SK-N-SH (cell line): Measurements from ENCODE around the gene SLX4IP. TPM values are rescaled to one million over a fixed set of nuclear protein-coding genes. Genes with fewer than 3 reads are reported as not detected.

Source experiments
- CTCF ChIA-PET: fragments of 300-600, 350-600 bp; formaldehyde crosslinking; extraction: SDS; loops from one replicate; lab custom pipeline; 2021; lab: Yijun Ruan, JAX
- POLR2A ChIA-PET: fragments of 350-600 bp; sonication (Branson Sonifier 250); formaldehyde crosslinking; extraction: SDS; loops from one replicate; lab custom pipeline; 2020; ENCODE audit warnings: antibody characterized with exemption, inconsistent platforms; lab: Yijun Ruan, JAX
- DNase-seq: peaks from one replicate; pipeline ENCODE4 v3.0.0; 2012
- H2AFZ ChIP-seq: fragments of 200-600 bp; sonication (generic); 2 replicates; pipeline ENCODE4 v1.8.1; 2016; ENCODE audit warnings: antibody characterized with exemption, mild to moderate bottlenecking, low read depth
- H3F3A ChIP-seq: fragments of 200-600 bp; sonication (generic); replicated peaks from 2 replicates; pipeline ENCODE3; 2016; ENCODE audit warnings: antibody characterized with exemption, mild to moderate bottlenecking; ENCODE audit not compliant: insufficient read depth
- H3K27ac ChIP-seq, 2 experiments: fragments of 200-500 bp in 1 of 2; fragments of 200-600 bp in 1 of 2; sonication (Bioruptor generic) in 1 of 2; sonication (generic), shearing (Covaris generic) in 1 of 2; 2 replicates each; pipeline versions ENCODE4 v1.5.1 to v1.6.1; 2014 to 2016; ENCODE audit warnings: low read depth in 2 of 2, inconsistent platforms in 1 of 2, low read length in 1 of 2, mild to moderate bottlenecking in 1 of 2, mixed read lengths in 1 of 2
- H3K27me3 ChIP-seq: fragments of 200-600 bp; sonication (generic), shearing (Covaris generic); 2 replicates; pipeline ENCODE4 v1.6.1; 2016; ENCODE audit warnings: mixed run types; ENCODE audit not compliant: insufficient read depth
- H3K36me3 ChIP-seq, 2 experiments: fragments of 200-500 bp in 1 of 2; fragments of 200-600 bp in 1 of 2; sonication (Bioruptor generic) in 1 of 2; sonication (generic) in 1 of 2; replicated peaks in 1 of 2; 2 replicates each; pipeline versions ENCODE3 to v1.5.1; 2014 to 2016; ENCODE audit warnings: low read length in 1 of 2, mild to moderate bottlenecking in 1 of 2; ENCODE audit not compliant: insufficient read depth in 2 of 2, control insufficient read depth in 1 of 2
- H3K4me1 ChIP-seq, 2 experiments: fragments of 200-500 bp in 1 of 2; fragments of 200-600 bp in 1 of 2; sonication (Bioruptor generic) in 1 of 2; sonication (generic), shearing (Covaris generic) in 1 of 2; 2 replicates each; pipeline versions ENCODE4 v1.5.1 to v1.6.1; 2014 to 2016; ENCODE audit warnings: low read depth in 1 of 2, low read length in 1 of 2, mixed run types in 1 of 2; ENCODE audit not compliant: insufficient read depth in 2 of 2, control insufficient read depth in 1 of 2
- H3K4me2 ChIP-seq: fragments of 200-600 bp; sonication (generic), shearing (Covaris generic); 2 replicates; pipeline ENCODE4 v1.6.1; 2017; ENCODE audit warnings: mixed run types
- H3K4me3 ChIP-seq, 2 experiments: fragments of 200-500 bp in 1 of 2; fragments of 200-600 bp in 1 of 2; sonication (Bioruptor generic) in 1 of 2; sonication (generic), shearing (Covaris generic) in 1 of 2; 2 replicates each; pipeline versions ENCODE4 v1.5.1 to v1.8.1; 2014 to 2016; ENCODE audit warnings: low read depth in 2 of 2, inconsistent platforms in 1 of 2, low read length in 1 of 2, mild to moderate bottlenecking in 1 of 2, mixed read lengths in 1 of 2, moderate library complexity in 1 of 2
- H3K79me2 ChIP-seq: fragments of 200-600 bp; sonication (generic); 2 replicates; pipeline ENCODE4 v1.8.1; 2017; ENCODE audit warnings: mild to moderate bottlenecking; ENCODE audit not compliant: insufficient read depth
- H3K9ac ChIP-seq: fragments of 200-600 bp; sonication (generic); 2 replicates; pipeline ENCODE4 v1.6.1; 2017; ENCODE audit warnings: mixed run types
- H3K9me2 ChIP-seq: fragments of 200-600 bp; sonication (generic); 2 replicates; pipeline ENCODE4 v1.6.1; 2017; ENCODE audit warnings: mixed run types
- H3K9me3 ChIP-seq: fragments of 200-600 bp; sonication (generic); 2 replicates; pipeline ENCODE4 v1.6.1; 2017; ENCODE audit warnings: mixed run types, mild to moderate bottlenecking, moderate library complexity
- H4K20me1 ChIP-seq: fragments of 200-600 bp; sonication (generic); 2 replicates; pipeline ENCODE4 v1.6.1; 2017; ENCODE audit warnings: mild to moderate bottlenecking, mixed run types; ENCODE audit not compliant: insufficient read depth
- FOSL2 ChIP-seq: IDR thresholded peaks from 2 replicates; pipeline ENCODE4 v1.4.0; 2012; ENCODE audit warnings: low read depth, mild to moderate bottlenecking, moderate library complexity, borderline replicate concordance
- FOXJ3 ChIP-seq: sonication (generic); formaldehyde crosslinking; IDR thresholded peaks from 2 replicates; pipeline ENCODE4 v1.5.1; 2020; ENCODE audit warnings: mild to moderate bottlenecking, missing genetic modification reagents
- GABPA ChIP-seq: IDR thresholded peaks from 2 replicates; pipeline ENCODE4 v1.4.0; 2012; ENCODE audit warnings: low read depth, mild to moderate bottlenecking
- JUND ChIP-seq: IDR thresholded peaks from 2 replicates; pipeline ENCODE4 v1.4.0; 2012
- MXI1 ChIP-seq: IDR thresholded peaks from 2 replicates; pipeline ENCODE4 v1.6.1; 2012; ENCODE audit warnings: mild to moderate bottlenecking, low read depth, low read length, improper control_type of control experiment
- POLR2AphosphoS5 ChIP-seq: IDR thresholded peaks from 2 replicates; pipeline ENCODE4 v1.6.1; 2012; ENCODE audit warnings: low read depth, low read length
- RAD21 ChIP-seq: IDR thresholded peaks from 2 replicates; pipeline ENCODE4 v1.6.1; 2012; ENCODE audit warnings: mild to moderate bottlenecking, low read length
- TCF12 ChIP-seq: IDR thresholded peaks from 2 replicates; pipeline ENCODE4 v1.4.0; 2012
- TEAD4 ChIP-seq: IDR thresholded peaks from 2 replicates; pipeline ENCODE4 v1.4.0; 2012; ENCODE audit warnings: mild to moderate bottlenecking, borderline replicate concordance; ENCODE audit not compliant: insufficient read depth
- YY1 ChIP-seq: IDR thresholded peaks from 2 replicates; pipeline ENCODE4 v1.4.0; 2012; ENCODE audit warnings: low read depth, mild to moderate bottlenecking
- WGBS: methylation state at CpG from one replicate; pipeline ENCODE4 v1.1.6; 2017; ENCODE audit warnings: low lambda C conversion rate; 5-methylcytosine and 5-hydroxymethylcytosine counted together
- polyA plus RNA-seq, 3 experiments: library from polyadenylated mRNA; depleted of rRNA; stranded (reverse); fragments of >200 nt; gene quantifications; 2 replicates each; pipeline ENCODE4 v1.2.3, GENCODE V29; 2012
- TF ChIP-seq, protein P1 (sequence below): IDR thresholded peaks from 2 replicates; pipeline ENCODE4; 2012
- TF ChIP-seq, protein P2 (sequence below): IDR thresholded peaks from 2 replicates; pipeline ENCODE4 v1.4.0; 2012; ENCODE audit warnings: low read depth, borderline replicate concordance

Gene SLX4IP
- polyA plus RNA-seq, 1 of the 3 experiments (the other 2 are of a cell fraction): 1.3 TPM

DNA sequence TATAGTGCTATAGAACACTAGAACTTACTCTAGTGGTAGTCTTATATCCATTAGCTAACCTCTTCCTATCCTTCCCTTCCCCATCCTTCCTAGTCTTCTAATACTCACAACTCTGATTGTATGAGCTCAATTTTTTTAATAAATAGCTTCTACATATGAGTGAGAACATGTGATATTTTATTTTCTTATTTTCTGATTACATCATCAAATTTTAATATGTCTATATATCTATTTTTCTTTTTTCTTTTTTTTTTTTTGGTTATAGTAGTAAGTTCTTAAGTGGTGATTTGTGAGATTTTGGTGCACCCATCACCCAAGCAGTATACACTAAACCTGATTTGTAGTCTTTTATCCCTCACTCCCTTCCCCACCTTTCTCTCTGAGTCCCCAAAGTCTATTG lies 126.2 kb downstream of the SLX4IP start:
- H3K4me3 ChIP-seq: no peak overlapping the region
- no peaks in the 10 kb centered on the region for H4K20me1 ChIP-seq
- peaks cover 5% of the 10 kb centered on the region; the same call in 1 of the 2 replicates for H3K79me2 ChIP-seq
- no peak overlapping the region for H2AFZ ChIP-seq
- ChIA-PET POLR2A (no interaction called here), CTCF (interaction anchor here (0.7 kb wide), 1 partner anchor 11 kb away, joined by 3 read pairs; no protein-coding TSS in a partner anchor)
- TF ChIP-seq GABPA (no peak), MXI1 (no peak), TEAD4 (no peak), YY1 (no peak), FOXJ3 (CRISPR knock-in tag) (no peak), RAD21 (no peak)
- TF ChIP-seq, protein P1, sequence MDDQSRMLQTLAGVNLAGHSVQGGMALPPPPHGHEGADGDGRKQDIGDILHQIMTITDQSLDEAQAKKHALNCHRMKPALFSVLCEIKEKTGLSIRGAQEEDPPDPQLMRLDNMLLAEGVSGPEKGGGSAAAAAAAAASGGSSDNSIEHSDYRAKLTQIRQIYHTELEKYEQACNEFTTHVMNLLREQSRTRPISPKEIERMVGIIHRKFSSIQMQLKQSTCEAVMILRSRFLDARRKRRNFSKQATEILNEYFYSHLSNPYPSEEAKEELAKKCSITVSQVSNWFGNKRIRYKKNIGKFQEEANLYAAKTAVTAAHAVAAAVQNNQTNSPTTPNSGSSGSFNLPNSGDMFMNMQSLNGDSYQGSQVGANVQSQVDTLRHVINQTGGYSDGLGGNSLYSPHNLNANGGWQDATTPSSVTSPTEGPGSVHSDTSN: no peak
- TF ChIP-seq, protein P2, sequence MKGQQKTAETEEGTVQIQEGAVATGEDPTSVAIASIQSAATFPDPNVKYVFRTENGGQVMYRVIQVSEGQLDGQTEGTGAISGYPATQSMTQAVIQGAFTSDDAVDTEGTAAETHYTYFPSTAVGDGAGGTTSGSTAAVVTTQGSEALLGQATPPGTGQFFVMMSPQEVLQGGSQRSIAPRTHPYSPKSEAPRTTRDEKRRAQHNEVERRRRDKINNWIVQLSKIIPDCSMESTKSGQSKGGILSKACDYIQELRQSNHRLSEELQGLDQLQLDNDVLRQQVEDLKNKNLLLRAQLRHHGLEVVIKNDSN: no peak
- no peaks in the 10 kb centered on the region for H3K36me3 ChIP-seq
- H3K9ac ChIP-seq: no peak overlapping the region
- H3K9me2 ChIP-seq: no peaks in the 10 kb centered on the region
- H3K27ac ChIP-seq: peak overlapping the region in 1 of 2 experiments; percentile 79; a peak in 1 of 4 replicates
- peaks cover 8% of the 10 kb centered on the region for H3F3A ChIP-seq
- DNase-seq: no peak
- peaks cover 0 to 14% of the 10 kb centered on the region in 2 experiments for H3K4me1 ChIP-seq
- H3K27me3 ChIP-seq: no peaks in the 10 kb centered on the region
- no peaks in the 10 kb centered on the region for H3K9me3 ChIP-seq
- H3K4me2 ChIP-seq: no peak overlapping the region

DNA sequence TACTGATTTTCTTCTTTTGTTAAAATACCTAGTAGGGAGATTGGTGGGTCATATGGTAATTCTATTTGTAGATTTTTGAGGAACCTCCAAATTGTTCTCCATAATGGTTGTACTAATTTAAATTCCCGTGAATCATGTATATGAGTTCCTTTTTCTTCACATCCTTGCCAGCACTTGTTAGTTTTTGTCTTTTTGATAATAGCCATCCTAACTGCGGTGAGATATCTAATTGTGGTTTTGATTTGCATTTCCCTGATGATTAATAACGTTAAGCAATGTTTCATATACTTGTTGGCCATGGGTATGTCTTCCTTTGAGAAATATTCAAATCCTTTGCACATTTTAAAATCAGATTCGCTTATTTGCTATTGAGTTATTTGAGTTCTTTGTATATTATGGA lies 127.8 kb downstream of the SLX4IP start:
- H3F3A ChIP-seq: peaks cover 8% of the 10 kb centered on the region
- no peak overlapping the region for H2AFZ ChIP-seq
- H3K9me2 ChIP-seq: no peaks in the 10 kb centered on the region
- CTCF ChIA-PET: no interaction called here
- H3K9me3 ChIP-seq: no peaks in the 10 kb centered on the region
- H3K4me1 ChIP-seq: peaks cover 0 to 14% of the 10 kb centered on the region in 2 experiments
- no peak for TF ChIP-seq JUND
- no peak for TF ChIP-seq TCF12
- TF ChIP-seq FOSL2: no peak
- no peak for TF ChIP-seq POLR2AphosphoS5
- POLR2A ChIA-PET: no interaction called here
- H4K20me1 ChIP-seq: no peaks in the 10 kb centered on the region
- no peaks in the 10 kb centered on the region for H3K27me3 ChIP-seq
- no peak for DNase-seq
- no peaks in the 10 kb centered on the region; the same call in 1 of the 2 replicates for H3K79me2 ChIP-seq
- no peak overlapping the region for H3K27ac ChIP-seq
- WGBS: 89% methylated on average over 4 of the region's 4 CpGs
- H3K4me3 ChIP-seq: no peak overlapping the region
- no peaks in the 10 kb centered on the region for H3K36me3 ChIP-seq
- no peak overlapping the region for H3K4me2 ChIP-seq
- H3K9ac ChIP-seq: no peak overlapping the region
